Measurements from ENCODE around the gene FCSK.
"Not testable (repeated sequence)": the region's sequence is repeated elsewhere in the genome, so short reads cannot be mapped to it uniquely, and the experiment has no call there.

The FCSK gene

DNA sequence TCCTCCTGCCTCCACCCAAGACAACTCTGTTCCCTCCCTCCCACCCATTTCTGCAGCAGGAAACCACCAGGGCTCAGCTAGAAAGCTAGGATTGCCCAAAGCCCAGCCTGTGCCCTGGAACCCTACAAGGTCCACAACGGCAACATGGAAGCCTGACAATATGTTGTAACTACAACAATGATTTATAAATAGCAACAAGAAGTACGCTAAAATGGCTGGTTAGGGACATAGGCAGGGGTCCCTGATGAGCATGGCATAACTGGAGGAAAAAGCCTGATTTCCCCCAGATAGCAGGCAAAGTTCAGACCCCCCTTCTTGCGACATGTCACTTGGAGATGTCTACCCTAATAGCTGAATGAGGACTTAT is 22.1 kb upstream of the FCSK start:
- no peak for DNase-seq (ENCODE audit: low read depth)

GRCh38 chr16:70432723-70433457 is 21.5 kb upstream of the FCSK start:
- no peak for DNase-seq (ENCODE audit: low read depth)

GRCh38 chr16:70433458-70434103 is 20.8 kb upstream of the FCSK start:
- peak; percentile 54 for DNase-seq (ENCODE audit: low read depth)

DNA sequence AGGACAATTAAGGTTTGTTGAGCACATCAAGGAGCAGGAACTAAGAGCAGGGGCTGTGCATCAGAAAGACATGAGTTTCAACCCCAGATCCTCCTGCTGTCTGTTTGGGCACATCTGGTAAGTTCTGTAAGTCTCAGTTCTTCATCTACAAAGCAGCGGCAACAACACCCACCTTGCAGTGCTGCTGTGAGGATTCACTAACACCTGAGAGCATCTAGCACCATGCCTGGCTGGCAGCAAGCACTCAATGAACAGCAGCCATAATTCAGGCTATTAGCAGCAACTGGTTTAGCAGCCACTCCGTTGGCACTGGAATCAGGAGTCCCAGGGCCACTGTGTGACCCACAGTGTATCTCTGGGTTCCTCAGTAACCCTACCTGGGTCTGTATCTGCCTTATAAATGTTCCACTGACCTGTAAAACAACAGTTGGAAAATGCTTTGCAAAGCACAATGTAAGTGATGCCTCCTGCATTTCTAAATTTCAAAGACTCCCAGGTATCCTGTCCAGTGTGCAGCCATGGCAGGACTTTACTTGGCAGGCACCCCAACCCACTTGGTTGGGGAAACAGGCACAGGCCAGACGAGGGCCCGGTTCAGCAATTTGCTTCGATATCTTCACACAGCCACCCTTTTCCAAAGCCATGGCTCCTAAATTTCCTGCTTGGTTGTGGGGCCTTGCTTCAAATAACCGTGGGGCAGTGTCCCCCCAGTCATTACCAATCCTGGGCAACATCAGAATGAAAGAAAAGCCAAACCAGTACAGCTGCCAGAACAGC is 19.7 kb upstream of the FCSK start:
- DNase-seq (ENCODE audit: low read depth), result no peak

GRCh38 chr16:70437017-70437581 is 17.3 kb upstream of the FCSK start:
- DNase-seq (ENCODE audit: low read depth), result peak; percentile 15

GRCh38 chr16:70437582-70438557 is 16.5 kb upstream of the FCSK start:
- DNase-seq (ENCODE audit: low read depth), result peak; percentile 25

- no peak for DNase-seq (ENCODE audit: low read depth)
These were observed 15.8 kb upstream of the FCSK start for GRCh38 chr16:70438585-70438968.

- peak; percentile 90 for DNase-seq (ENCODE audit: low read depth)
These were observed 15.2 kb upstream of the FCSK start, which contains the start of gene ST3GAL2 for GRCh38 chr16:70438969-70439862. TSS of gene ST3GAL2 (minus strand) at chr16:70439100. CDS start at chr16:70398530, 40,570 bp downstream.

DNA sequence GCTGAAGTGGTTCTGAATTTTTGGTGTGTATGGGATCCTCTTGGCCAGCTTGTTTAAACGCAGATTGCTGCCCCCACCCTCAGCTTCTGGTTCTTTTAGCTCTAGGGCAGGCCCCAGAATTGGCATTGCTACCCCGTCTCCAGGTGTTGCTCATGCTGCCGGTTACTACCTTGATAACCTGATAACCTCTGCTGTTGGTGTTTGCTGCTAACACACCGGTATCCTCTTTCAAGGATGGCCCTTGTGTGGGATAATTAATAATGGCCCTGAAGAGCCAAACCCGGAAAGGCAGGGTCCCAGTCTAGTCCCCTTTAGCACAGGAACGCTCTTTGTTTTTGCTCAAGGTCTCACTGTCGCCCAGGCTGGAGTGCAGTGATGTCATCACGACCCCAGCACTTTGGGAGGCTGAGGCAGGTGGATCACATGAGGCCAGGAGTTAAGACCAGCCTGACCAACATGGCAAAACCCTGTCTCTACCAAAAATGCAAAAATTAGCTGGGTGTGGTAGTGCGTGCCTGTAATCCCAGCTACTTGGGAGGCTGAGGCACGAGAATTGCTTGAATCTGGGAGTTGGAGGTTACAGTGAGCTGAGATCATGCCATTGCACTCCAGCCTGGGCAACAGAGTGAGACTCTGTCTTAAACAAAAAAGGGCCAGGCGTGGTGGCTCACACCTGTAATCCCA is 14.2 kb upstream of the FCSK start:
- DNase-seq (ENCODE audit: low read depth), result no peak

GRCh38 chr16:70441406-70441990 is 12.9 kb upstream of the FCSK start:
- DNase-seq (ENCODE audit: low read depth), result no peak

DNA sequence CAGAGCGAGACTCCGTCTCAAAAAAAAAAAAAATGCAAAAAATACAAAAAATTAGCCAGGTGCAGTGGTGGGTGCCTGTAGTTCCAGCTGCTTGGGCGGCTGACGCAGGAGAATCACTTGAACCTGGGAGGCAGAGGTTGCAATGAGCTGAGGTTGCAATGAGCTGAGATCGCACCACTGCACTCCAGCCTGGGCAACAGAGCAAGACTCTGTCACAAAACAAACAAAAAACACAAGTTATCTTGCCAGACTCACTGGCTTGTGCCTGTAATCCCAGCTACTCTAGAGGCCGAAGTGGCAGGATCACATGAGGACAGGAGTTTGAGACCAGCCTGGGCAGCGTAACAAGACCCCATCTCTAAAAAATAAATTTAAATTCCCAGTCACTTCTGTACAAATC is 12.1 kb upstream of the FCSK start:
- DNase-seq (ENCODE audit: low read depth), result no peak

DNA sequence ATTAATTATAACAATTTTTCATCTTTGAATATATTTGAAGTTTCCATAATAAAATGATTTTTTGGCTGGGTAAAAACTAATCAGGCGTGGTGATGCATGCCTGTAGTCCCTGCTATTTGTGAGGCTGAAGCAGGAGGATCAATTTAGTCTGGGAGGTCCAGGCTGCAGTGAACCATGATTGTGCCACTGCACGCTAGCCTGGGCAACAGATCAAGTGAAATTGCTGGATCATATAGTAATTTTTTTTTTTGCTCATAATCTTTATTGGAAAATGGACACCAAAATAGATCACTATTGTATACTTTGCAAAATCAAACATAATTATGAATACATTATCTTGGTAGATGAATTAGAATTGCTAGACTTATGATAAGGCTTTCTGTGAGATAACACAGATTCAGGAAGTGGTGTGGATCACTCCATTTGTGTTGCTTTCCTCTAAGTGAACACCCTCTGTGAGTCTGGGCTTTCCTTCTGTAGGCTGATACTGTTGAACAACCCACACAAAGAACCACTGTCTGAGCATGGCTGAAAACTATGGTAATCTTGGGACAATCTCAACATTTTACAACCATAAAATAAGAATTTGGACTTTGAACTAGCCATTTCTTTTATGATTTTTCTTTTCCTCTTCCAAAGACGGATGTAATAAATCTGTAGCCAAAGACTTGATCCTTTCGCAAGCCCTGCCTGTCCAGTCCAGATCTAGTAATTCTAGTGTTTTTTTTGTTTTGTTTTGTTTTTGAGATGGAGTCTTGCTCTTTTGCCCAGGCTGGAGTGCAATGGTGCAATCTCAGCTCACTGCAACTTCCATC is 9.9 kb upstream of the FCSK start:
- DNase-seq (ENCODE audit: low read depth), result no peak

DNA sequence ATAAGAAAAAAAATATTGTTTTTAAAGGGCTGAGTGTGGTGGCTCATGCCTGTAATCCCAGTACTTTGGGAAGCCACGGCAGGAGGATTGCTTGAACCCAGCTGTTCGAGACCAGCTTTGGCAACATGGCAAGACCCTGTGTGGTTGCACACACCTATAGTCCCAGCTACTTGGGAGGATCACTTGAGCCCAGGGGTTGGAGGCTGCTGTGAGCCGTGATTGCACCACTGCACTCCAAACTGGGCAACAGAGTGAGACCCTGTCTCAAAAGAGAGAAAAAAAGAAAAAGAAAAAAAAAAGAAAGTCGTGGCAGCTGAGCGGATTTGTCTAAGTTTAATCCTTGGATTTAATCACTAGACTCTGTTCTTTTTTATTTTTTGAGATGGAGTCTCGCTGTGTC is 6.3 kb upstream of the FCSK start:
- DNase-seq (ENCODE audit: low read depth), result no peak

GRCh38 chr16:70450142-70451003 is 4.0 kb upstream of the FCSK start:
- not testable (repeated sequence) for DNase-seq (ENCODE audit: low read depth)

DNA sequence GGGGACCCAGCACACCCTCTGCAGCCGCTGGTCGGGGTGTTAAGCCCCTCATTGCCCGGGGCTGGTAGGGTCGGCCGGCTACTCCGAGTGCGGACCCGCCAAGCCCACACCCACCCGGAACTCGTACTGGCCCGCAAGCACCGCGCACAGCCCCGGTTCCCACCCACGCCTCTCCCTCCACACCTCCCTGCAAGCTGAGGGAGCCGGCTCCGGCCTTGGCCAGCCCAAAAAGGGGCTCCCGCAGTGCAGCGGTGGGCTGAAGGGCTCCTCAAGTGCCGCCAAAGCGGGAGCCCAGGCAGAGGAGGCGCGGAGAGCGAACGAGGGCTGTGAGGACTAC is 3.4 kb upstream of the FCSK start:
- DNase-seq (ENCODE audit: low read depth), result not testable (repeated sequence)

DNA sequence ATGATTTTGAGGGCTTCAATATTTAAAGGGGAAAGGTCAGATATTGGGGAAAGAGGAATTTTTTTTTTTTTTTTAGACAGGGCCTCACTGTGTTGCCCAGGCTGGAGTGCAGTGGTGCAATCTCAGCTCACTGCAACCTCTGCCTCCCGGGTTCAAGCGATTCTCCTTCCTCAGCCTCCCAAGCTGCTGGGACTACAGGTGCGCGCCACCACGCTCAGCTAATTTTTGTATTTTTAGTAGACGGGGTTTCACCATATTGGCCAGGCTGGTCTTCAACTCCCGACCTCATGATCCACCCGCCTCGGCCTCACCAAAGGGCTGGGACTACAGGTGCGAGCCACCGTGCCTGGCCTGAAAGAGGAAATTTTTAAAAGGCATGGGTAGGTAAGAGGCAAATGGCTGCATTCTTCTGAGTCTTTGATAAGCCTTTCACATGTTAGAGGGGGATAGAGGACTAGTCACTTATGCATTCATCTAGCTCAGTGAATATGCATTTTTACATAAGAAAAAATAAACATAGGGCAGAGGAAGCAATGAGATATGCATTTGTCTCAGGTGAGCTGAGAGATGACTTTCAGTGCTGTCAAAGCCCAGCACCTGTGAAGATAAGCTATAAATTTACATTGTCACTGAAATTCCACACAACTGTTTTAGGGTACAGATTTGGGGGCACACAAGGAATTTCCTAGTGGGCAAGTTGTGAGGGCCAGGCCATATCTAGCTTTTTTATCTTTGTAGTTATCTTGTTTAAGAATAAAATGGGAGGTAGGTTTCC is 1.1 kb upstream of the FCSK start:
- DNase-seq (ENCODE audit: low read depth), result no peak

DNA sequence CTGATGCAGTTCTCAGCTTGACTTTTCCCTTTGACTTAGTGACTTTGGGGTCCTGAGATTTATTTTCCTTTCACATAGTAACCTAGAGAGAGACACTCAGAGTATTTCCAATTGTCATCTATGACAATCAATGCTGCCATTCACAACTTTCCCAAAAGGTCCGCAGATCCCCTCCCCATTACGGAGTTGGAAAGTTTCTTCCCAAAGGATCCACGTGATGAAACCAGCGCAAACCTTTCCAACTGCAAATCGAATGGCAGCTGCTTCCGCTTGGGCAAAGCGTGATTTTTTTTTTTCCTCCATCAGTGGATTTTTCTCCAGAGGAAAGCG is 538 bp upstream of the FCSK start:
- DNase-seq (ENCODE audit: low read depth), result no peak
